IMR-90 (cell line): ENCODE data around the gene GFER. TPM values are rescaled to one million over a fixed set of nuclear protein-coding genes. Genes with fewer than 3 reads are reported as not detected.

ENCODE experiments used
- ATAC-seq: fragments of 200-7000 bp; cut with Tn5 transposase; 2 replicates; pipeline ENCODE4 v1.9.1; 2020; ENCODE audit warnings: low read depth, mild to moderate bottlenecking, moderate library complexity
- BruUV-seq: library from RNA; stranded (reverse); fragments of 400-500 nt; replicated peaks from 2 replicates; lab custom pipeline; 2021; lab: Mats Ljungman, UMichigan
- CTCF ChIA-PET: fragments of 300-600 bp; formaldehyde crosslinking; extraction: SDS; loops from one replicate; lab custom pipeline; 2021; ENCODE audit warnings: antibody characterized with exemption; lab: Yijun Ruan, JAX
- POLR2A ChIA-PET: fragments of 300-600 bp; sonication (Branson Sonifier 250); formaldehyde crosslinking; loops from one replicate; lab custom pipeline; 2022; ENCODE audit warnings: antibody characterized with exemption; ENCODE audit not compliant: unreplicated experiment; lab: Charles Lee
- DNase-seq: peaks from one replicate; pipeline ENCODE4 v3.0.0; 2013
- H2AFZ ChIP-seq: replicated peaks from 2 replicates; pipeline ENCODE3; 2013; ENCODE audit warnings: low read length, mild to moderate bottlenecking; ENCODE audit not compliant: poor library complexity
- H2AK5ac ChIP-seq: 2 replicates; pipeline ENCODE4 v1.6.1; 2013; ENCODE audit warnings: low read depth, low read length, inconsistent platforms
- H2AK9ac ChIP-seq: replicated peaks from 2 replicates; pipeline ENCODE3; 2013; ENCODE audit warnings: mild to moderate bottlenecking, low read depth, low read length, moderate library complexity; ENCODE audit not compliant: poor library complexity
- H2BK120ac ChIP-seq: 2 replicates; pipeline ENCODE4 v1.6.1; 2013; ENCODE audit warnings: low read depth, low read length, inconsistent platforms
- H2BK15ac ChIP-seq: 3 replicates; pipeline ENCODE4 v1.6.1; 2013; ENCODE audit warnings: low read depth, low read length, inconsistent platforms
- H2BK20ac ChIP-seq: 2 replicates; pipeline ENCODE4 v1.6.1; 2013; ENCODE audit warnings: low read depth, mild to moderate bottlenecking, inconsistent platforms, low read length, moderate library complexity
- H2BK5ac ChIP-seq: 2 replicates; pipeline ENCODE4 v1.6.1; 2013; ENCODE audit warnings: mild to moderate bottlenecking, low read depth, low read length, inconsistent platforms; ENCODE audit not compliant: poor library complexity, severe bottlenecking
- H3K14ac ChIP-seq: replicated peaks from 2 replicates; pipeline ENCODE4 v1.6.1; 2013; ENCODE audit warnings: low read depth, low read length, inconsistent platforms
- H3K18ac ChIP-seq: 2 replicates; pipeline ENCODE4 v1.6.1; 2013; ENCODE audit warnings: low read depth, low read length, control low read depth
- H3K23ac ChIP-seq: 2 replicates; pipeline ENCODE4 v1.6.1; 2013; ENCODE audit warnings: low read depth, low read length, inconsistent platforms
- H3K27ac ChIP-seq: 2 replicates; pipeline ENCODE4 v1.5.1; 2013; ENCODE audit warnings: mild to moderate bottlenecking, control low read depth, low read length; ENCODE audit not compliant: insufficient read depth
- H3K27me3 ChIP-seq: 2 replicates; pipeline ENCODE4 v1.6.1; 2013; ENCODE audit warnings: low read length; ENCODE audit not compliant: control insufficient read depth, insufficient read depth
- H3K36me3 ChIP-seq: 2 replicates; pipeline ENCODE4 v1.6.1; 2013; ENCODE audit warnings: low read length, mixed read lengths; ENCODE audit not compliant: control insufficient read depth, insufficient read depth
- H3K4ac ChIP-seq: 2 replicates; pipeline ENCODE4 v1.6.1; 2013; ENCODE audit warnings: low read depth, low read length, inconsistent platforms
- H3K4me1 ChIP-seq: 2 replicates; pipeline ENCODE4 v1.6.1; 2013; ENCODE audit warnings: low read length, mixed read lengths; ENCODE audit not compliant: control insufficient read depth, insufficient read depth
- H3K4me2 ChIP-seq: 2 replicates; pipeline ENCODE4 v1.6.1; 2013; ENCODE audit warnings: low read depth, mild to moderate bottlenecking, control low read depth, low read length, moderate library complexity
- H3K4me3 ChIP-seq: 2 replicates; pipeline ENCODE4 v1.5.1; 2013; ENCODE audit warnings: low read depth, mild to moderate bottlenecking, control low read depth, low read length, moderate library complexity; ENCODE audit not compliant: insufficient read depth
- H3K56ac ChIP-seq: 2 replicates; pipeline ENCODE4 v1.6.1; 2013; ENCODE audit warnings: low read length, inconsistent platforms; ENCODE audit not compliant: insufficient read depth; ENCODE audit errors: extremely low read depth
- H3K79me1 ChIP-seq, 2 experiments: 2 replicates each; pipeline ENCODE4 v1.6.1; 2013; ENCODE audit warnings: low read length in 2 of 2, inconsistent platforms in 1 of 2, low read depth in 1 of 2
- H3K9ac ChIP-seq: 2 replicates; pipeline ENCODE4 v1.6.1; 2013; ENCODE audit warnings: low read depth, low read length, control low read depth
- H3K9me1 ChIP-seq: 2 replicates; pipeline ENCODE4 v1.6.1; 2013; ENCODE audit warnings: low read length, inconsistent platforms; ENCODE audit not compliant: insufficient read depth
- H3K9me3 ChIP-seq: 2 replicates; pipeline ENCODE4 v1.6.1; 2013; ENCODE audit warnings: low read length; ENCODE audit not compliant: control insufficient read depth, insufficient read depth
- H4K20me1 ChIP-seq: 2 replicates; pipeline ENCODE4 v1.6.1; 2013; ENCODE audit warnings: low read length, inconsistent platforms; ENCODE audit not compliant: insufficient read depth
- H4K5ac ChIP-seq: 2 replicates; pipeline ENCODE4 v1.6.1; 2013; ENCODE audit warnings: mild to moderate bottlenecking, low read depth, low read length, control low read depth
- H4K8ac ChIP-seq, 2 experiments: 2 replicates each; pipeline ENCODE4 v1.6.1; 2013; ENCODE audit warnings: low read depth in 2 of 2, low read length in 2 of 2, control low read depth in 1 of 2, inconsistent platforms in 1 of 2
- H4K91ac ChIP-seq: 2 replicates; pipeline ENCODE4 v1.6.1; 2013; ENCODE audit warnings: low read depth, low read length, inconsistent platforms; ENCODE audit not compliant: insufficient read depth
- CTCF ChIP-seq: conservative IDR thresholded peaks from 2 replicates; pipeline ENCODE4 v1.5.1; 2012; ENCODE audit warnings: mild to moderate bottlenecking, low read depth, low read length, improper control_type of control experiment
- MAFK ChIP-seq: IDR thresholded peaks from 2 replicates; pipeline ENCODE4 v1.6.1; 2012; ENCODE audit warnings: low read depth, low read length, improper control_type of control experiment
- NFE2L2 ChIP-seq: fragments of 150-350 bp; IDR thresholded peaks from 2 replicates; pipeline ENCODE4 v1.6.1; 2016; ENCODE audit warnings: low read depth, mild to moderate bottlenecking, low read length
- RCOR1 ChIP-seq: IDR thresholded peaks from 2 replicates; pipeline ENCODE4 v1.6.1; 2012; ENCODE audit warnings: mild to moderate bottlenecking, low read length, improper control_type of control experiment; ENCODE audit not compliant: insufficient replicate concordance
- WGBS, 2 experiments: methylation state at CpG; one replicate each; pipeline versions ENCODE4 v1.1.5 to v1.1.7; 2013; ENCODE audit warnings: missing lambda C conversion rate in 2 of 2; ENCODE audit not compliant: insufficient read length in 1 of 2; ENCODE audit errors: extremely low coverage in 2 of 2; 5-methylcytosine and 5-hydroxymethylcytosine counted together
- dilution Hi-C: fragments of 300-500 bp; cut with HindIII; formaldehyde crosslinking; loops from one replicate; pipeline ENCODE4 v1.14.3; 2018; ENCODE audit warnings: low sequenced_read_pairs; ENCODE audit not compliant: unreplicated experiment
- in situ Hi-C: fragments of 300-500 bp; cut with MboI; formaldehyde crosslinking; loops from 3 replicates; pipeline ENCODE4 v1.14.3; 2019; ENCODE audit warnings: low sequenced_read_pairs, inconsistent platforms, mixed read lengths
- intact Hi-C: fragments of 100-400 bp; cut with micrococcal nuclease; formaldehyde crosslinking; loops from 2 replicates; pipeline ENCODE4 v1.10.0; 2022
- polyA plus RNA-seq, 3 experiments: library from polyadenylated mRNA; depleted of rRNA; stranded (reverse); fragments of >200 nt; gene quantifications; 2 replicates each; pipeline ENCODE4 v1.2.3, GENCODE V29; 2012; ENCODE audit warnings: low replicate concordance in 1 of 3
- total RNA-seq: library from RNA; depleted of rRNA; stranded (reverse); fragments of >200 nt; gene quantifications from 2 replicates; pipeline ENCODE4 v1.2.3, GENCODE V29; 2012
- TF ChIP-seq, protein P1 (sequence below): fragments of 150-350 bp; IDR thresholded peaks from 2 replicates; pipeline ENCODE4 v1.6.1; 2016; ENCODE audit warnings: low read depth, mild to moderate bottlenecking, low read length, moderate library complexity, borderline replicate concordance

The GFER gene
- total and polyA plus RNA-seq, 2 of the 4 experiments (the other 2 are of a cell fraction) = 6.8 to 19.8 TPM

DNA sequence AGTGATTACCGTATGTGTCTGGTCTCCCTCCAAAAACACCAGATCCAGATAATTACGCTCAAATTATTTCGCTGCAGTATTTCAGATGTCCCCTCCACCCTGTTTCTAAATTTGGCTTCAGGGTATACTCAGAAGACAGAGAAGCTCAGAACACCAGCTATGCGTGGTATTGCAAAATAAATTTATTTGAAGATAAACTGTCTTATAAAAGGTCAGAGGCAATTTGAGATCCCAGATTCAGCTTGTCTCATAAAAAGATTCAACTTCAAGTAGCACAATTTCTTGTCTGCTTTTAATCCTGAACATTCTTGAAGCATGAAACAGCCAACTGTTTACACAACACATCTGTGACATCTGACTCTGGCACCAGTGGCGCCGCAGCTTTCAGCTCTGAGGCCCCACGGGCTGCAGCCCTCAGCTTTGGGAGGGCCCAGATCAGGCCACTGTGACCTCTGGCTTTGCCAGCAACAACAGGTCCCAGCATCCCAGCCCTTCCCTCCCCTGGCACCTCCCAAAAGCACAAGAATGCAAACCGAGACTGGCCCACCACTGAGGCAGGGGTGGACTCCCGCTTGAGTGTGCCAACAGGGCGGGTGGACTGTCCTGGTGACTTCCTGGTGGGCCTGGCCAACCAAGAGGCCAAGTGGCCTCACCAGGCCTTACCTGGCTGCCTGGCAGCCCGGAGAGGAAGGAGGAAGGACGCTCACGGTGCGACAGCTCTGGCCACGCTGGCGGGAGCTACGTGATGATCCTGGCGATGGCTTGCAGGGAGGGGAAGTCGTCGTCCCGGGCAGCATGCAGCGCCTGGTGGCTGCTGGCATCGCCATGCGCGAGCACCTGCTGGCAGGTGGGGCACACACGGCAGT, 13.7 kb downstream of the GFER start:
- H2AK5ac ChIP-seq = peak overlapping the region; percentile 85; the same call in 1 of the 2 replicates
- H2BK120ac ChIP-seq = peak overlapping the region; percentile 76
- TF ChIP-seq MAFK = no peak
- no peak for TF ChIP-seq RCOR1
- TF ChIP-seq CTCF = no peak
- TF ChIP-seq, protein P1, sequence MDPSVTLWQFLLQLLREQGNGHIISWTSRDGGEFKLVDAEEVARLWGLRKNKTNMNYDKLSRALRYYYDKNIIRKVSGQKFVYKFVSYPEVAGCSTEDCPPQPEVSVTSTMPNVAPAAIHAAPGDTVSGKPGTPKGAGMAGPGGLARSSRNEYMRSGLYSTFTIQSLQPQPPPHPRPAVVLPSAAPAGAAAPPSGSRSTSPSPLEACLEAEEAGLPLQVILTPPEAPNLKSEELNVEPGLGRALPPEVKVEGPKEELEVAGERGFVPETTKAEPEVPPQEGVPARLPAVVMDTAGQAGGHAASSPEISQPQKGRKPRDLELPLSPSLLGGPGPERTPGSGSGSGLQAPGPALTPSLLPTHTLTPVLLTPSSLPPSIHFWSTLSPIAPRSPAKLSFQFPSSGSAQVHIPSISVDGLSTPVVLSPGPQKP = no peak
- TF ChIP-seq NFE2L2 = no peak
- in situ Hi-C loops = no loop called here
- TSS peak; percentile 56 for BruUV-seq
- H3K4me1 ChIP-seq = peaks cover 21% of the 10 kb centered on the region
- H3K9ac ChIP-seq = 0 out of 2 replicates have a peak overlapping the region, but pooled peaks have one; percentile 13
- H3K23ac ChIP-seq = peak overlapping the region; percentile 79; the same call in 1 of the 2 replicates
- peak overlapping the region; percentile 52; the same call in 1 of the 2 replicates for H2BK20ac ChIP-seq
- no peaks in the 10 kb centered on the region for H3K9me3 ChIP-seq
- H3K27ac ChIP-seq = peak overlapping the region; percentile 88
- H4K91ac ChIP-seq = peak overlapping the region; percentile 62; the same call in 1 of the 2 replicates
- ChIA-PET CTCF (no interaction called here), POLR2A (no interaction called here)
- peaks cover 45% of the 10 kb centered on the region for H3K36me3 ChIP-seq
- no peak overlapping the region for H2AFZ ChIP-seq
- H3K14ac ChIP-seq = peak overlapping the region; percentile 71
- intact Hi-C loops = no loop called here
- peaks cover 31% of the 10 kb centered on the region for H3K9me1 ChIP-seq
- H3K27me3 ChIP-seq = no peaks in the 10 kb centered on the region
- peak overlapping the region; percentile 0; the same call in 1 of the 2 replicates for H3K56ac ChIP-seq
- peak overlapping the region; percentile 76 for H4K5ac ChIP-seq
- H3K18ac ChIP-seq = peak overlapping the region; percentile 70
- H3K4me2 ChIP-seq = peak overlapping the region; percentile 57
- H3K79me1 ChIP-seq = peaks cover 5 to 49% of the 10 kb centered on the region in 2 experiments; a peak in 3 of 4 replicates
- DNase-seq = peak; percentile 75
- no peak overlapping the region for H2BK15ac ChIP-seq
- ATAC-seq = peak; percentile 82
- H2AK9ac ChIP-seq = no peak overlapping the region
- peak overlapping the region in 1 of 2 experiments; percentile 42; a peak in 2 of 4 replicates for H4K8ac ChIP-seq
- peak overlapping the region; percentile 96 for H2BK5ac ChIP-seq
- dilution Hi-C loops = no loop called here
- 84% methylated on average over 14 of the region's 26 CpGs; no CpG with 5 or more reads in 1 of the 2 experiments for WGBS, 2 experiments
- peak overlapping the region; percentile 86 for H3K4ac ChIP-seq
- H4K20me1 ChIP-seq = peaks cover 26% of the 10 kb centered on the region
- H3K4me3 ChIP-seq = no peak overlapping the region
